ENCODE data around the gene SCAF8.

SCAF8 gene

GRCh38 chr6:154822947-154823558, 89.8 kb downstream of the SCAF8 start:
- Histone ChIP-seq H3K27me3 (replicated peaks) (no peaks in the 10 kb centered on the region), H3K36me3 (replicated peaks) (peaks cover 28% of the 10 kb centered on the region), H3K4me3 (ENCODE audit: low read depth, low read length) (no peak overlapping the region), H3K27ac (no peak overlapping the region)
- in situ Hi-C loops (cut with HindIII; ENCODE audit: low pct_ligation_motif_present, low sequenced_read_pairs) = no loop called here
- TF ChIP-seq CTCF (IDR thresholded peaks at IDR 0.05; ENCODE audit: low read depth, low read length, missing control alignments) = no peak
- DNase-seq = no peak

GRCh38 chr6:154824076-154824475, 90.9 kb downstream of the SCAF8 start:
- peaks cover 25% of the 10 kb centered on the region for H3K36me3 ChIP-seq (replicated peaks)
- in situ Hi-C loops (cut with HindIII; ENCODE audit: low pct_ligation_motif_present, low sequenced_read_pairs) = no loop called here
- TF ChIP-seq CTCF (IDR thresholded peaks at IDR 0.05; ENCODE audit: low read depth, low read length, missing control alignments) = no peak
- DNase-seq = peak; percentile 4
- H3K4me3 ChIP-seq (ENCODE audit: low read depth, low read length) = no peak overlapping the region
- no peak overlapping the region for H3K27ac ChIP-seq
- no peaks in the 10 kb centered on the region for H3K27me3 ChIP-seq (replicated peaks)

- no peak for DNase-seq
- H3K27me3 ChIP-seq (replicated peaks) = no peaks in the 10 kb centered on the region
- no peak overlapping the region for H3K4me3 ChIP-seq (ENCODE audit: low read depth, low read length)
- TF ChIP-seq CTCF (IDR thresholded peaks at IDR 0.05; ENCODE audit: low read depth, low read length, missing control alignments) = no peak
- peaks cover 27% of the 10 kb centered on the region for H3K36me3 ChIP-seq (replicated peaks)
- H3K27ac ChIP-seq = no peak overlapping the region
- in situ Hi-C loops (cut with HindIII; ENCODE audit: low pct_ligation_motif_present, low sequenced_read_pairs) = no loop called here
Observed at GRCh38 chr6:154829970-154830369, 96.8 kb downstream of the SCAF8 start.

- TF ChIP-seq CTCF (IDR thresholded peaks at IDR 0.05; ENCODE audit: low read depth, low read length, missing control alignments) = no peak
- H3K27me3 ChIP-seq (replicated peaks) = no peaks in the 10 kb centered on the region
- H3K27ac ChIP-seq = no peak overlapping the region
- in situ Hi-C loops (cut with HindIII; ENCODE audit: low pct_ligation_motif_present, low sequenced_read_pairs) = no loop called here
- peaks cover 27% of the 10 kb centered on the region for H3K36me3 ChIP-seq (replicated peaks)
- no peak for DNase-seq
- no peak overlapping the region for H3K4me3 ChIP-seq (ENCODE audit: low read depth, low read length)
Observed at GRCh38 chr6:154830771-154831170, 97.6 kb downstream of the SCAF8 start.

- TF ChIP-seq CTCF (IDR thresholded peaks at IDR 0.05; ENCODE audit: low read depth, low read length, missing control alignments) = no peak
- Histone ChIP-seq H3K36me3 (replicated peaks) (peaks cover 19% of the 10 kb centered on the region), H3K27me3 (replicated peaks) (no peaks in the 10 kb centered on the region), H3K27ac (no peak overlapping the region), H3K4me3 (ENCODE audit: low read depth, low read length) (no peak overlapping the region)
- in situ Hi-C loops (cut with HindIII; ENCODE audit: low pct_ligation_motif_present, low sequenced_read_pairs) = no loop called here
- no peak for DNase-seq
Observed at GRCh38 chr6:154835307-154835706, 102.1 kb downstream of the SCAF8 start.

- Histone ChIP-seq H3K36me3 (replicated peaks) (no peaks in the 10 kb centered on the region), H3K27ac (no peak overlapping the region), H3K27me3 (replicated peaks) (no peaks in the 10 kb centered on the region), H3K4me3 (ENCODE audit: low read depth, low read length) (no peak overlapping the region)
- no peak for DNase-seq
- TF ChIP-seq CTCF (IDR thresholded peaks at IDR 0.05; ENCODE audit: low read depth, low read length, missing control alignments) = no peak
- in situ Hi-C loops (cut with HindIII; ENCODE audit: low pct_ligation_motif_present, low sequenced_read_pairs) = no loop called here
Observed at GRCh38 chr6:154839546-154839945, 106.3 kb downstream of the SCAF8 start.

All from brain microvascular endothelial cell (primary cell).